HuH-7.5 (cell line): ENCODE data around the gene PFKP.

Experiments used
- DNase-seq: peaks from one replicate; pipeline ENCODE4 v3.0.0; 2011; ENCODE audit warnings: low spot score

The PFKP gene

DNA sequence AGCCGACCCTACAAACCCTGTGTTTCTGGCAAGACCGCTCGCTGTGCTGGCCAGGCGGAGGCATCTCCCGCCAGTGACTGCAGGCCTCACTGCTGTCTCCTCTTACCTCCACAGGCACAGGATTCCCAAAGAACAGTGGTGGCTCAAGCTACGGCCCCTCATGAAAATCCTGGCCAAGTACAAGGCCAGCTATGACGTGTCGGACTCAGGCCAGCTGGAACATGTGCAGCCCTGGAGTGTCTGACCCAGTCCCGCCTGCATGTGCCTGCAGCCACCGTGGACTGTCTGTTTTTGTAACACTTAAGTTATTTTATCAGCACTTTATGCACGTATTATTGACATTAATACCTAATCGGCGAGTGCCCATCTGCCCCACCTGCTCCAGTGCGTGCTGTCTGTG, 69.0 kb downstream of the PFKP start:
- no peak for DNase-seq

DNA sequence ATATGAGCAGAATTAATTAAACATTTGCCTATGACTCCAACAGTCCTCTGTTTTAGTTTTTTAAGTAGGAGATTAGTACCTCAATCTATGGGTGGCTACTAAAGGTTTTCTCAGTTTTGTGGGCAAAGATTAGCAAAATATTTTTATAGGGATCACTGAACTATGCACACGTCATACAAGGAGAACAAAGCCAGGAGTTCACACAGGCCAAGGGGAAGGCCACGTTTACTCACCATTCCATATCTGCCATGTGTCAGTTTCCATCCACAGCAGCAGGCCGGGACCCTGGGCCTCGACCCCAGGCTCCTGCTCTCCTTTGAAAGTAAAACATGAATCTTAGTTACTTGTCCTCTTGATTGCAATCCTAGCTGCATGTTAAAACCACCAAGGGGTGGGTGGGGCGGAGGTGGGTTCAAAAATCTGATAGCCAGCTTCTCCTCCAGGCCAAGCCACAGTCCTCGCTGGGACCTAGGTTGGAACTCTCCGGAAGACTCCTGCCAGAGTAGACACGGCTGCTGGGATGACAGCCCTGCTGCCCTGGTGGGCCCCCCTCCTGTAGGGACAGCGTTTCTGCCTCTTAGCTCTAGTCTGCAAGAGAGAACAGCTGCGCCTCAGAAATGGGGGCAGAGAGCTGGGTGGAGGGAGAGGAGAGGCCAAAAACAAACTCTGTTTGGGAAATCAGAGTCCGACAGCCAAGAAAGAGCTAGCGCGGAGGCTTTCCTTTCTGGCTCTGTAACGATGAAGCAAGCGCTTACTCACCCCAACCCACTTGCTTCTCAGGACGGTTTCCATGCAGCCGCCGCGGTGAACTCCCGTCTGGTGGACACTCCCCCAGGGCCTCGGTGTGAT, 69.6 kb downstream of the PFKP start:
- DNase-seq = no peak

DNA sequence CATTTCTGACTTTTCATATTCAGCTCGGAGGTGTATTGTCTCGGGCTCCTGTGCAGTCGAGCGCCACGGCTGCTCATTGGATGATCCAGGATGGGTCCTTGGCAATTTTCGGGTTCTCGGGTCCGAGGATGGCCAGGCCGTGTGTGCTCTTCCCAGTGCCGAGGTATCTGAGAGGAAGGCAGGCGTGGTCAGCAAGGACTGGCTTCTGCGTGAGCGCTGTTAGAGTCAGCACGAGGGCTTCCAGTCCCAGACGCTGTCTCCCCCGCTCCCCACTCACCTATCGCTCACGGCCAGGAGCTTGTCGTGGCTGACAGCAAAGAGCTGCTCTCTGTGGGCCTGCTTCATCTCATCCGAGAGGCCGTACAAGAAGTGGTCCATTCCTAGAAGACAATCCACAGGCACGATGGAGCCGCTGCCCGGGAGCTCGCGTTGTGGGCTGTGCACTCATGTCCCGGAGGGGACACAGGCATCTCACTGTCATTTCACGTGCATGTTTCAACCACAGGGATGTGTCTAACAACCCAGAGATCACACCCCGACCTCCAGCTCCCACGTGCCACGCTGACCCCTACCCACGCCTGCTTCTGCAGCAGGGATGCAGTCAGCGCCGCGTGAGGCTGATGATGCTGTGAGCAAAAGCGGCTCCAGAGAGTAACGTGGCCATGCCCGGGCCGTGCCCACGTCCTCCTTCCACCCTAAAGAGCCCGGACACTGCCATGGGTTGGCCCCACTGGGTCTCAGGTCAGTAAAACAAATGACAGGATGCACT, 70.8 kb downstream of the PFKP start:
- DNase-seq = no peak

DNA sequence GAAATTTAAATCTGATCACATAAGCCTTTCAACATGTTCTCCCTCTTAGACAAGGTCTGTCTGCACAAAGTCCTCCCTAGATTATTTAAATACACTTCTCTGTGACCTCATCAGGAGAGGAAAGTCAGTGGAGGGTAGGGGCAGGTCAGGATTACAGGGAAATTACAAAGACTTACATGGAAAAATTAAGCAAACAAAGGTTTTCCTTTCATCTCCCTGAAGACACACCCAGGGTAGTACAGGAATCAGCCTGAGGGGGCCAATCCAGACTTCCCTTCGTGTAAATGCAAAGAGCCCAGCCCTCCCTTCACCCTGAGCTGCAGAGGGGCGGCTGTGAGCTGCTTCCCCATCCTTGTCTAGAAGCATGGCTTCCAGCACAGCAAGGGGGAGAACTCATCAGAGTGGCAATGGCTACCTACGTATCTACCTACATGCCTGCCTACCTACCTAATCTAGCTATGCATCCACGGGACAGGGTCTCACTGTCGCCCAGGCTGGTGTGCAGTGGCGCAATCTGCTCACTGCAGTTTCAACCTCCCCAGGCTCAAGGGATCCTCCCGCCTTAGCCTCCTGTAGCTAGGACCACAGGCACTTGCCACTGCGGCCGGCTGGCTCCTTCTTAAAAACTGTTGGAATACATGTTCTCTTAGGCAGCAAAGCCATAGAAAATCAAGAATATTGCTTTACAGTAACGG, 72.0 kb downstream of the PFKP start:
- DNase-seq = no peak

DNA sequence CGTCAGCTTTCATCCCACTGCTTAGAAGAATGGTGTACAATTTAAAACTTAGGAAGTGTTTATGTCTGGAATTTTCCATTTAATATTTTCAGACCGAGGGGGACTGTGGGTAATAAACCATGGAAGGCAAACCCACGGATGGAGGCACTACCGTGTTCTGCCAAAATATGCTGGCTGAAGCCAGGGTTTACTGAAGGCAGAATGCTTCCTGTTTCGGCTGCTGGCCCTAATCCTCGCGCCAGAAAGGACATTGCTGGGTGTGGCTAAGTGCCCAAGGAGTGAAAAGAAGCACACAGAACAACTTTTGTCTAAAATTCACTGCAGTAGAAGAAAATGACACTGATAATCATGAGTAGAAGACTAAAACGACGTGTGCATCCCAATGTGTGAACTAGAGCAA, 72.9 kb downstream of the PFKP start:
- no peak for DNase-seq

DNA sequence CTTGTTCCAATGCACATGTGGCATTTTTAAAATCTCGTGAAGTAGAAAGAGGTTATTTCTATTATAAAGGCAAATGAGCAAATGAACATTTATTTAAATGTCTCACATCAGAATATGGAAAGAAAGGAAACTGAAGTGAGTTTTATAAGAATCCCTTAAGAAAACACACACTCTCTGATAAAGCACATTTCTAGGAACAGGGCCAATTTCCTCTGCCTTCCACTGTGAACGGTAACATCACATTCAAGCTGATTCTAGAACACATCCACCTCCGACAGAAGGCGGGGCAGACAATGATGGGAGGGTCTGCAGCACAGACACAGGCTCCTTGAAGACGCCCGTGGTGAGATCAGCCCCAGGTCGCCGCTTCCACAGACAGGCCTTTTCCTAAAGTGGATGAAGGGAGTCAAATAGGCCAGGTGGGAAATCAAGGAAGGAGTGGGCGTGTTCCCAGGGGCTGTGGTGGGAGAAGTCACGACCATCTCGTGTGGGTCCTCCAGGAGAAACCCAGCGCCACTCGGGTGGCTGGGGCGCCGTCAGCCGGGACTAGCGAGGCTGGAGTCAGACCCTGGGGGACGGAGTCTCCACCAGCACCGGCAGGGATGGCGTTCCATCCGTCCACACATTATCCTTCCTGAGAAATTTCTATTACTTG, 74.1 kb downstream of the PFKP start:
- DNase-seq = no peak

DNA sequence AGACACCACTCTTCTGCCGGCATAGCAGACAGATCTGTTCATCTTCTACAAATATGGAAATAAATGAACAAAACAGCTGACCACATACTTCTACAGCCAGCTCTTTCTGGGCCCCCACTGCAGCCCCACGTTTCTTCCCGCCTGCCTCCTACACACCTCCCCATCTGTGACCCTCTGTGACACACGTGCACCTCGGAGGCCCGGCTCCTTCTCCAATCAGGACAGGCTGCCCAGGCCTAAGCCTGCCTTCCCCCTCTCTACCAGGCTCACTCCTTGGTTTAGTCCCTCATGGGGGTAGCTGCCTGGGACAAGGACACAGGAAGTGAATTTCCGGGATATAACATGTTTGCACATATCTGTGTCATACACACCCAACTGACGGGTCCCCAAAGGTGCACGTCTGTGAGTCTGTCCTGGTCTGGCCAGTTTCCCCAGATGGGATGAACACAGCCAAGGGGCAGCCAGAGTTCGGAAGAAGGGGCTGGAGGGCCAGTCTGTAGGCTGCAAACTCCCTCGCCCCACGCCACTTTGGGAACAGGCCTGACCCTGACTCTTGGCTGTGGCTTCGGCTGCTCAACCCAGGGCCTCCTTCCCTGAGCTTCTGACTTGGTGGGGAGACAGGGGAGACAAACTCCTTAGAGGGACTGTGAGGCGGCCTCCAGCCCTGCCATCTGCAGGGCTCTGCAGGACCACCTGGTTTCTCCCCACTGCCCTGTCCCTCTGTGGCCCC, 75.0 kb downstream of the PFKP start:
- DNase-seq = no peak

DNA sequence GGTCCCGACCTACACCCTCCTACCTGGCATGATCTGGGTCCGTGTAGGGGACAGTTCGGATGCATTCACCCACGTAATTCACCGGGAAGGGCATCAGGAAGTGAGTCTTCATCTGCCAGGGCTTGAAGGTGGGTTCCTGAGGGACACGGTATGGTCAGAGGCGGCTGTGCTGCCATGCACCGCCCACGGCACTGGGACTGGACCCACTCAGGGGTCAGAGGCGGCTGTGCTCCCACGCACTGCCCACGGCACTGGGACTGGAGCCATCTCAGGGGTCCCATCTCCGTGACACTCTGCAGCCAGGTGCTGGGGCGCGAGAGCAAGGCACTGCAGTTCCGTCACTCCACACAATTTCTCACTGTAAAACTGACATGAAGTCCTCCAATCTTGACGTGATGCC, 76.0 kb downstream of the PFKP start:
- no peak for DNase-seq

DNA sequence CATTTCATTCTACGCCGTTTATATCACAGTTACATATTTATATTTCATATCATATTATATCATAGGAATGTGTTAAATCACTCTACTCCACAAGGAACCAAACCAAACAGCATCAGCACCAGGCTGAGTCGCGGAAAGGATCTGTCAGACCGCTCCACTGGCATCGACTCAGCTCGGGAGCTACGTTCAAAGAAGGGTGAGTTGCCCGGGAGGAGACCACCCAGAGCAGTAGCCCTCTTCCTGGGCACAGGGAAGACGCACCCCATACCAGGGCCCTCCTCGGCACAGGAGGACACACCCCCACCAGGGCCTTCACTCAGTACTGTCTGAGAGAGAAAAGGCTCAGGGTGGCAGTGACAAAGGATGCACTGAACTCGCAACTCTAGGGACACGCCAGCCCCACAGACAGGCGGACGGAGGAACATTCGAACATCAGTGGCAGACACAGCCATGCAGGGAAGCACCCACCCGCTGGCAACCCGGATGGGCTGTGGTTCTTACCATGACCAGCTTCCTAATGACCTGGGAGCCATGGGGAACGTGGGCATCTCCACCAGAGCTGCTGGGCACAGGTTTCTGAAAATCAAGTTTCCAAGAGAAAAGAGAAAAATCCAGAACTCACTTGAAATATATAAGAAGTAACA, 76.6 kb downstream of the PFKP start:
- DNase-seq = no peak

DNA sequence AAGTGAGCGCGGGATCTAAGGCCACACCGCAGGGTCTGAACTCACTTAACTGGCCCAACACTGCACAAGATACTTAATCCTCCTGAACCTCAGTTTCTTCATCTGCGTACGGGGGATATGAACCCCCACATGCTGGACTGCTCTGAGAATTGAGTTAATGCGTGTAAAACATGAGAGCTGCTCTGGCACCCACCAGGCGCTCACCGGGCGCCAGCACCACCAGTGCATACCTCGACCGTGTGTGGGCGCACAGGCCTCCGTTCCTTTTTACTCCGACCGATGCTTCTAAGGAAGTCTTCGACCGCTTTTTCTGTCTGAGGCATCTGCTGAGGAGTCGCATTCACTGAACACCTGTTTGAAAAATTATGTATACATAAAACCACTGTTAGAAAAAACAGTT, 78.0 kb downstream of the PFKP start:
- DNase-seq = no peak

DNA sequence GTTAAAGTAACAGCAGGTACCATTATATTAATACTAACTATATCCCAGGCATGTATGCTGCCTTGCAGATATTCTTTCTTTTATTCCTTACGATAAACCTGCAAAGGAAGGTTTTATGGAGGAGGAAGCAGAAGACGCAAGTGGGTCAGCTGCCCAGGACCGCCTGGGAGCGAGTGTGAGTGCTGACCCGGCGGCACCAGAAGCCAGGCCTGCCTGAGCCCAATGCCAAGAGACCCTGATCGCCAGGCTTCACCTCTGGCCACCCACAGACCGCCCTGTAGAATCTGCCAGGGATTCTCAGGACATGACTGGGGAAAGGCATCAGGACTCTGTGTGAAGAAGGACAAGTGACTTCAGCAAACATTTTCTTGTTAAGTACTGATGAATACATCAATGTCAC, 78.9 kb downstream of the PFKP start:
- no peak for DNase-seq

DNA sequence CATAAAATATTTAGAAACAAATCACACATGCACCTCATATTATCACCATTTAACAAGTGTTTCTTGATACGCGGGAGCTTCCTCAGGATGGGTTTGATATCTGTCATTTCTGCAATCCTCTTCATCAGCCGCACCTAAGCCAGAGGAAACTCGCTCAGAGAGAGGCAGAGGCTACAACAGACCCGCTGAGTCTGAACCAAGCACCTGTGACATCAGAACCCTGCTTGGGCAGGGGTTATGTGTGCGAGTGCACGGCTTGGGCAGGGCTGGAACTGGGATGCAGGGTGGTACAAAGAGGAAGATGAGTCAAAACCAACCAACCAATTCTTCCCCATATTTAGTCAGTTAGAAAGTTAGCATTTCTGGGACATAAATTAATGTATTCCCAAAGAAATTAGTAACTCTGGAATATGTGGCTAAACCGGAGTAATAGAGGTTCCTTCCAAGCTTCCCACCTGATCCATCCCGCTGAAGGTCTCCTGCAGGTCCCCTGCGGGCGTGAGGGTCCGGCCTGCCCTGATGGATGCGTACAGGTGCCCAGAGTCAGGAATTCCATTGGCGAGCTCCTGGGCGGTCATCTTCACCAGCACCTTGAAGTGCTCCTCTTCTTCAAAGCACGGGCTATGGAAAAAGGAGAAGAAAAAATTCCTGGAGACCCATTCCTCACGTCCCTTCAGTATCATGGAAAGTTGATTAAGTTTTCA, 79.9 kb downstream of the PFKP start:
- DNase-seq = no peak

DNA sequence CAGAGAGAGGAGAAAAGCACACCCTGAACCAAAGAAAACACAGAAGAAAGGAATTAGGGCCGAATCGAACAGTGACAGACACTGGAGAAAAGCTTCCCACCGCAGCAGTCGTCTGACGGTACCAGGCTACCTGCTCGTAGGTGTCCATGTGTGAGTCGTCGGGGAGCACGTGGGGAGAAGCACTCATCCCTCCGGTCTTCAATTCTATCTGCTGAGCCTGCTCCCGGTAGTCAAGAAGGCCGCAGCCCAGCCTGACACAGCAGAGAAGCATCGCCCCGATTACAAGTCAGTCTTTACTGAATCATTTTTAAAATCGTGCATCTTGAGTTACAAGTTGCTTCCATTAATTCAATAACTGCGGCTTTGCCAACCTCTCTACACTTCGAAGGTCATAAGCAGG, 80.7 kb downstream of the PFKP start:
- DNase-seq = no peak

DNA sequence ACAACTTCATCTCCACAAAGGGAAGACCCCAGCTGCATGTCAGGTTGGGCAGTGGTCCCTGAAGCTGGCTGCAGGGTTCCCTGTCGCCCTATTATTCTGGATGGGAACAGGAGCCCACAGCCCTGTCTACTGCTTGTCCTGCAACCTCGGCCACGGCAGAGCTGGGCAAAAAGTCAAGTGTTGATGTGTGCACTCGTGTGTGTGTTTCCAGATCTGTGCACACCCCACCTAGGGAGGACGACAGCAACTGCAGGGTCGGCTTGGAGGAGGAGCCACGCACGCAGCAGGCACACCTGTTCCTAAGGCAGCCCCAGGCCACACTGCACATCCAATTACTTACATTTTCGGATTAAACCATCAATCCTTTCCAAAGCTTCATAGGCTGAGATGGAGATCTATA, 81.6 kb downstream of the PFKP start:
- DNase-seq = no peak

DNA sequence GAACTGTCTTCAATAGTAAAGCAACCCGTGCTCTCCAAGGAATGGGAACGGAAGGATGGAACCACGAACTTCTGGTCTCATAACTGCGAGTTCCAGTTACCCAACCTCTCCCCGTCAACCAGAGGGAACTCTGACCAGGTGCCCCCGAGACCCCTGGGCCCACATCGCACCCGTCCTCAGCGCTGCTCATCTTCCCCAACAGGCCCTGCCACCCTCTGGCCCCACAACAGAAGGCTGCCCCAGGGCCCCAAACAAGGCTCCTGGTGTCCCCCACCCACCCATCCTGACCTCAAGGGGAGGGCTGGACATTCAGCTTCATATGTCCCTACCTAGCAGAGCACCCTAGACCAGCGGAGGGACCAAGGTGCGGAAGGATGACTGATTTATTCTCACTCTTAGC, 82.6 kb downstream of the PFKP start:
- DNase-seq = no peak

DNA sequence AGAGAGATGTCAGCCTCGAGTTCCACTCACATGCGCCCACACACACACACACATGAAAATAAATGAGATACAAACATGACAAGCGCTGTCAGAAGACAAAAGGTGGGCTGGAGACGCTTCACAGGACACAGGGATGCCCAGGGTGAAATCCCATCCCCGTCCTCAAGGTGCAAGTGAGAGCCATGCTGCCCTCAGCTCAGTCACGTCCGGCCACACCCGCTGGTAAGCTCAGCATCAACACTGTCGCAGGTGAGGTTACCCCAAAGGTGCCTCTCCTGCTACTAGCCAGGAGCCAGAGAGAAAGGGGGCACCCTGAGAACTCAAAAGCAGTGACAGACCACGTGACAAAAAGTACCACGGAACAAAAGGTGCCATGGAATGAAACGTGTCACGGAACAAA, 83.0 kb downstream of the PFKP start:
- DNase-seq = no peak

DNA sequence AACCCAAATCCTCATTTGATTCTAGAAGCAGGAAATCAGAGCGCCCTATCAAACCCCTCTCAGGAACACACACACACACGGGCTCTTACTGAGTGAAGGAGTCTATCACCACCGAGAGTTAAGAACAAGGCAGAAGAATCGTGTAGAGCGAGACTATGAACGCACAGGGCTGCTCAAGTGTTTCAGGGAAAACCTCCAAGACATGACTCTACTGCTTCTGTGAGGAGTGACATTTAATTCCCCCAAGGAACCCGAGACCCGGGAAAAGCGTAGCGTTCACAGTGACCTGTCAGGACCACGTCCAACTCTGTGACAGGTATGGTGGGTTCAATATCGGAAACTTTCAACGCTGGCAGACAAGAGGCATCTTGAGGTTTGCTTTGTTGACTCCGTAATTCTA, 83.6 kb downstream of the PFKP start:
- DNase-seq = no peak

DNA sequence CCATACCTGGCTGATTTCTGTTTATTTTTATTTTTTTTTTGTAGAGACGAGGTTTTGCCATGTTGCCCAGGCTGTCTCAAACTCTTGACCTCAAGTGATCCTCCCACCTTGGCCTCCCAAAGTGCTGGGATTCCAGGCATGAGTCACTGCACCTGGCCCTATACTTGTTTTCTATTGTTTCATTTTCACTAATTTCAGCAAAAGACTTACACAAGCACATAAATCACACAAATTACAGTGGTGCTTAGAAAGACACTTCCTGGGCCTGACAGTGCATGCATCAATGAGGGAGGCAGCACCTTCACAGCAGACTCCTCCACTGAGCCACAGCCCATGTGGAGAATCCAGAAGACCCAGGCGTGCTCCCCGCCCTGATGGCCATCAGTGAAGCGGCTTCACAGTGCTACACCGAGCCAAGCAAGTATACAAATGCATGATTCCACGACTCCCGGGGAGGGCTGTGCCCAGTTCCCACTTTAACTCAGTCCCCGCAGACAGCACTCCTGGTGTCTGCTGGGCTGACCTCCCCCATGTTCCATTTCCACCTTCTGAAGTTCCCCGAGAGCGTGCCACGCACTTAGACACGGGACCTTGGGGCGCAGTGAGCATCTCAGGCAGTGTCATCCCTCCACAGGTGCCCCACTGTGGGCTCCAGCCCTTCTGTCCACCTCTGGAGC, 84.7 kb downstream of the PFKP start:
- DNase-seq = no peak

DNA sequence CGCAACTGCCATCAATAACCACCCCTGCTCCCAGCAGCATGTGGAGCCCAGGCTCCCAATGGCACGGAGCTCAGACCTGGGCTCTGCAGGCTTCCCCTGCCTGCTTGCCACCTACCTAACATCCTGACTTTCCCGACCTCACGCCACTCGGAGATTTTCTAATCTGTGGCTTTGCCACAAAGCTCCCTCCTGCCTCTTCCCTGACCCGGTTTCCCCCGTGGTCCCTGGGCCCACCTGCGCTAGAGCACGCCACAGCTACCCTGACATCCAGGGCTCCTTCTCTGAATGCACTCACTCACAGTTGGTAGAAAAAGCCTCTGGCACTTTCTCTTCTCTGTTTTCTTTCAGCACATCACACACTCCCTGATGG, 85.2 kb downstream of the PFKP start:
- DNase-seq = no peak

DNA sequence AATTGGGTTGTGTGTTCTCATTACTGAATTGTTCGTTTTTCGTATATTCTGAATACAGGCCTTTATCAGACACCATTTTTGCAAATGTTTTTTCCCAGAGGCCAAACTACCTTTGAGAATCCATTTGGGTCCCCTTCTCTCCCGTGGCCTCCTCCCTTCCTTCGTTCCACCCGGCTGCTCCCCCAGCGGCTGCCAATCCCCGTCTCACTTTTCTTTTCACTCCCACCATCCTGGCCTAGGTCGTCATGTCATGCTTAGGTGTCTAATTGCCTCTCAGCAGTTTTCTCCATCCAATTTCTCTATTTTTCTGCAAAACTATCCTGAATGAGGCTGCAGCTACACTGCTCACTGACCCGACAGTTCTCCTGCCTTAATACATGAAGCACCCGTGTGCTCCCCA, 87.3 kb downstream of the PFKP start:
- no peak for DNase-seq
